Activated T-helper 1 cell treated with anti-CD3 and anti-CD28 coated beads, Interleukin-12 subunit alpha, Interleukin-12 subunit beta, Interleukin-2, Interleukin-4 antibody, amounts not matched to agents 30 ng/mL and 10 ng/mL and 1 ng/mL, durations not matched to agents 14 hours and 24 hours and 36 hours (primary cell): ENCODE results near the gene ABCA7. TPM values are rescaled to one million over a fixed set of nuclear protein-coding genes. Genes with fewer than 3 reads are reported as not detected.

Source experiments
- DNase-seq: peaks from one replicate; pipeline ENCODE4 v3.0.0; 2021; ENCODE audit warnings: low spot score
- H3K27ac Mint-ChIP-seq: one replicate; pipeline ENCODE4 v1.8.0; 2021; ENCODE audit warnings: mild to moderate bottlenecking, mixed read lengths
- H3K27me3 Mint-ChIP-seq: one replicate; pipeline ENCODE4 v1.8.0; 2022; ENCODE audit warnings: mild to moderate bottlenecking, moderate library complexity, mixed read lengths; ENCODE audit not compliant: insufficient read depth
- H3K36me3 Mint-ChIP-seq: one replicate; pipeline ENCODE4 v1.8.0; 2021; ENCODE audit warnings: low read depth, mixed read lengths
- H3K4me1 Mint-ChIP-seq: one replicate; pipeline ENCODE4 v1.8.0; 2021; ENCODE audit warnings: low read depth, mixed read lengths
- H3K4me3 Mint-ChIP-seq: one replicate; pipeline ENCODE4 v1.8.0; 2021; ENCODE audit warnings: mild to moderate bottlenecking, moderate library complexity, mixed read lengths
- H3K9me3 Mint-ChIP-seq: one replicate; pipeline ENCODE4 v1.8.0; 2021; ENCODE audit warnings: mixed read lengths
- intact Hi-C: fragments of 100-400 bp; cut with micrococcal nuclease; formaldehyde crosslinking; loops from one replicate; pipeline ENCODE4 v1.15.1; 2024
- total RNA-seq: library from RNA; stranded (reverse); gene quantifications from 2 replicates; pipeline ENCODE4 v1.2.3, GENCODE V29; 2022

The ABCA7 gene
- total RNA-seq, 1 donor from 2014 or later = 15.8 TPM

- Mint-ChIP-seq H3K4me1 (peaks cover 26% of the 10 kb centered on the region), H3K27ac (peak overlapping the region; percentile 34), H3K36me3 (peaks cover 30% of the 10 kb centered on the region), H3K4me3 (no peak overlapping the region), H3K27me3 (no peaks in the 10 kb centered on the region), H3K9me3 (no peaks in the 10 kb centered on the region)
- DNase-seq = peak; percentile 72
- intact Hi-C loops = loop anchor here (1.0 kb wide), 2 partner anchors 15 to 19 kb away; partner anchors contain the start of gene ARHGAP45
Measured at GRCh38 chr19:1082165-1082927, 42.4 kb downstream of the ABCA7 start.

GRCh38 chr19:1082928-1083816 is 43.3 kb downstream of the ABCA7 start:
- Mint-ChIP-seq H3K4me1 (peaks cover 30% of the 10 kb centered on the region), H3K4me3 (no peak overlapping the region), H3K27me3 (no peaks in the 10 kb centered on the region), H3K27ac (no peak overlapping the region), H3K36me3 (peaks cover 33% of the 10 kb centered on the region), H3K9me3 (no peaks in the 10 kb centered on the region)
- intact Hi-C loops = loop anchor here (1.0 kb wide), 2 partner anchors 16 to 20 kb away; partner anchors contain the start of gene ARHGAP45
- DNase-seq = no peak

- H3K27me3 Mint-ChIP-seq = no peaks in the 10 kb centered on the region
- intact Hi-C loops = no loop called here
- DNase-seq = no peak
- H3K4me1 Mint-ChIP-seq = peaks cover 32% of the 10 kb centered on the region
- peaks cover 33% of the 10 kb centered on the region for H3K36me3 Mint-ChIP-seq
- H3K9me3 Mint-ChIP-seq = no peaks in the 10 kb centered on the region
- H3K27ac Mint-ChIP-seq = peak overlapping the region; percentile 83
- no peak overlapping the region for H3K4me3 Mint-ChIP-seq
Measured at GRCh38 chr19:1084024-1084868, 44.3 kb downstream of the ABCA7 start.

GRCh38 chr19:1085053-1085658 is 45.2 kb downstream of the ABCA7 start:
- Mint-ChIP-seq H3K4me3 (peak overlapping the region; percentile 45), H3K4me1 (peaks cover 32% of the 10 kb centered on the region), H3K9me3 (no peaks in the 10 kb centered on the region), H3K27ac (peak overlapping the region; percentile 83), H3K27me3 (no peaks in the 10 kb centered on the region), H3K36me3 (peaks cover 29% of the 10 kb centered on the region)
- intact Hi-C loops = no loop called here
- DNase-seq = no peak

- DNase-seq = no peak
- Mint-ChIP-seq H3K36me3 (peaks cover 24% of the 10 kb centered on the region), H3K27ac (peak overlapping the region; percentile 83), H3K4me3 (peak overlapping the region; percentile 15), H3K9me3 (no peaks in the 10 kb centered on the region), H3K4me1 (peaks cover 28% of the 10 kb centered on the region), H3K27me3 (no peaks in the 10 kb centered on the region)
- intact Hi-C loops = no loop called here
Measured at GRCh38 chr19:1085676-1086442, 46.0 kb downstream of the ABCA7 start.

- peaks cover 25% of the 10 kb centered on the region for H3K4me1 Mint-ChIP-seq
- H3K9me3 Mint-ChIP-seq = no peaks in the 10 kb centered on the region
- H3K4me3 Mint-ChIP-seq = no peak overlapping the region
- DNase-seq = no peak
- intact Hi-C loops = loop anchor here (1.0 kb wide), 1 partner anchor 9 kb away; the partner anchor contains the start of gene POLR2E
- H3K27me3 Mint-ChIP-seq = no peaks in the 10 kb centered on the region
- peaks cover 20% of the 10 kb centered on the region for H3K36me3 Mint-ChIP-seq
- H3K27ac Mint-ChIP-seq = peak overlapping the region; percentile 81
Measured at GRCh38 chr19:1086613-1087012, 46.7 kb downstream of the ABCA7 start.

- intact Hi-C loops = loop anchor here (1.0 kb wide), 1 partner anchor 7 kb away; the partner anchor contains the start of gene POLR2E
- H3K9me3 Mint-ChIP-seq = no peaks in the 10 kb centered on the region
Measured at GRCh38 chr19:1087813-1088415, 48.0 kb downstream of the ABCA7 start.

GRCh38 chr19:1088416-1089010 is 48.6 kb downstream of the ABCA7 start:
- H3K4me1 Mint-ChIP-seq = peaks cover 25% of the 10 kb centered on the region
- intact Hi-C loops = no loop called here
- H3K36me3 Mint-ChIP-seq = peaks cover 23% of the 10 kb centered on the region
- H3K4me3 Mint-ChIP-seq = no peak overlapping the region
- DNase-seq = no peak
- H3K9me3 Mint-ChIP-seq = no peaks in the 10 kb centered on the region
- H3K27ac Mint-ChIP-seq = peak overlapping the region; percentile 29
- H3K27me3 Mint-ChIP-seq = no peaks in the 10 kb centered on the region

More at GRCh38 chr19:1087813-1088415, 48.0 kb downstream of the ABCA7 start:
- H3K4me1 Mint-ChIP-seq = peaks cover 25% of the 10 kb centered on the region
- peak overlapping the region; percentile 81 for H3K27ac Mint-ChIP-seq
- peak overlapping the region; percentile 29 for H3K4me3 Mint-ChIP-seq
- H3K27me3 Mint-ChIP-seq = no peaks in the 10 kb centered on the region
- no peak for DNase-seq
- peaks cover 20% of the 10 kb centered on the region for H3K36me3 Mint-ChIP-seq

GRCh38 chr19:1089126-1089771 is 49.3 kb downstream of the ABCA7 start:
- Mint-ChIP-seq H3K4me1 (peaks cover 21% of the 10 kb centered on the region), H3K27ac (no peak overlapping the region), H3K36me3 (peaks cover 21% of the 10 kb centered on the region)

GRCh38 chr19:1089891-1090290 is 50.0 kb downstream of the ABCA7 start:
- Mint-ChIP-seq H3K9me3 (no peaks in the 10 kb centered on the region), H3K36me3 (peaks cover 17% of the 10 kb centered on the region), H3K4me1 (peaks cover 19% of the 10 kb centered on the region), H3K27me3 (no peaks in the 10 kb centered on the region), H3K4me3 (no peak overlapping the region), H3K27ac (no peak overlapping the region)
- intact Hi-C loops = no loop called here
- DNase-seq = no peak

More at GRCh38 chr19:1089126-1089771, 49.3 kb downstream of the ABCA7 start:
- DNase-seq = no peak
- intact Hi-C loops = no loop called here
- Mint-ChIP-seq H3K9me3 (no peaks in the 10 kb centered on the region), H3K27me3 (no peaks in the 10 kb centered on the region), H3K4me3 (no peak overlapping the region)
